Measurements from ENCODE around the gene ALK. TPM values are rescaled to one million over a fixed set of nuclear protein-coding genes. Genes with fewer than 3 reads are reported as not detected.

The ALK gene
- total and polyA plus RNA-seq, 10 of the 15 experiments (the other 5 are each of a cell fraction or from before 2014, with no cell fraction given), result 0.11 TPM; not detected in 9

GRCh38 chr2:29440921-29441623, 480.3 kb downstream of the ALK start:
- no peak for DNase-seq (ENCODE audit: low read depth, low spot score)
- no peak for TF ChIP-seq SMARCA5 (IDR thresholded peaks at IDR 0.05)

DNA sequence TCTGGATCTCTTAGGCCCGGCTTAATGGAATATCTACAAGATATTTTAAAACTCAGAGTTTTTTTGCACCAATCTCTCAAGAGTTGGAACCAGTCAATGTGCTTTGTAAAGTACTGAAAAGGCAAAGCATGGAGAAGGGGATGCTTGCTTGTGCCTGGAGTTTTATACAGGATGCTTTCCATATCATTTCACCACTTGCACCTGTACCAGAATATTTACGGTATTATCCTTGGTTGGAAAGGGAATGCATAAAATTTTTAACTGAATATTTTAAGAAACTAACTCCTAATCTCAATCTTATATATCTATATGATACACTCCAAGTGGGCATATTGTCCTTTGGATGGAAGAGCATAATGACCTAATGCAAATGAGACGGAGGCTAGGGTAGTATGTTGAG, 487.5 kb downstream of the ALK start:
- FAIRE-seq (no peak), DNase-seq (ENCODE audit: low read depth, low spot score) (no peak), ATAC-seq (no peak)
- H2AFZ ChIP-seq (ENCODE audit: control insufficient read depth, low read depth, low read length), result no peak overlapping the region
- no peaks in the 10 kb centered on the region for H3K79me2 ChIP-seq (ENCODE audit: control insufficient read depth, insufficient read depth, low read length)
- ChIA-PET CTCF (no interaction called here), RAD21 (ENCODE audit: unreplicated experiment) (no interaction called here), POLR2A (no interaction called here), SMC1A (ENCODE audit: uncharacterized antibody, unreplicated experiment) (no interaction called here)
- intact Hi-C loops (cut with micrococcal nuclease; ENCODE audit: unreplicated experiment), result no loop called here
- 56% methylated on average over 3 of the region's 3 CpGs for WGBS (ENCODE audit: insufficient coverage, insufficient replicate concordance, low lambda C conversion rate, missing lambda C conversion rate)
- H3K36me3 ChIP-seq (ENCODE audit: control insufficient read depth in 2 of 2, insufficient read depth in 2 of 2, low read length in 1 of 2), result no peaks in the 10 kb centered on the region
- H3K9me3 ChIP-seq (replicated peaks; ENCODE audit: control insufficient read depth, insufficient read depth, low read length), result no peaks in the 10 kb centered on the region
- H3K27me3 ChIP-seq (replicated peaks in 1 of 2; ENCODE audit: control insufficient read depth in 2 of 2, insufficient read depth in 2 of 2, low read length in 1 of 2), result no peaks in the 10 kb centered on the region
- no peak overlapping the region for H3K27ac ChIP-seq (ENCODE audit: control insufficient read depth, insufficient read depth)
- no peak overlapping the region for H3K4me2 ChIP-seq (ENCODE audit: control insufficient read depth, insufficient read depth)
- H3K4me3 ChIP-seq, result no peak overlapping the region
- in situ Hi-C loops (cut with MboI), result no loop called here
- H4K20me1 ChIP-seq (ENCODE audit: control insufficient read depth, insufficient read depth), result no peaks in the 10 kb centered on the region
- H3K9ac ChIP-seq (ENCODE audit: control insufficient read depth, insufficient read depth, low read length), result no peak overlapping the region
- no peaks in the 10 kb centered on the region for H3K4me1 ChIP-seq (ENCODE audit: control insufficient read depth, insufficient read depth, low read length)
- no TSS peak for BruUV-seq (replicated peaks)
- TF ChIP-seq NFYA (IDR thresholded peaks at IDR 0.05; ENCODE audit: borderline replicate concordance, low read depth, low read length) (no peak), MYB (IDR thresholded peaks at IDR 0.05; ENCODE audit: borderline replicate concordance, low read depth, low read length) (no peak), RAD51 (IDR thresholded peaks at IDR 0.05) (no peak), TCF7 (IDR thresholded peaks at IDR 0.05; ENCODE audit: borderline replicate concordance) (no peak), LARP7 (IDR thresholded peaks at IDR 0.05) (no peak), PAX5 (IDR thresholded peaks at IDR 0.05; ENCODE audit: borderline replicate concordance, low read depth, low read length) (no peak), HDAC6 (IDR thresholded peaks at IDR 0.05; ENCODE audit: unreplicated experiment) (no peak), GATAD2B (conservative IDR thresholded peaks at IDR 0.05; ENCODE audit: low read depth) (no peak), SMARCA5 (IDR thresholded peaks at IDR 0.05) (no peak)
- TF ChIP-seq, protein P1, sequence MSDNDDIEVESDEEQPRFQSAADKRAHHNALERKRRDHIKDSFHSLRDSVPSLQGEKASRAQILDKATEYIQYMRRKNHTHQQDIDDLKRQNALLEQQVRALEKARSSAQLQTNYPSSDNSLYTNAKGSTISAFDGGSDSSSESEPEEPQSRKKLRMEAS (IDR thresholded peaks at IDR 0.05; ENCODE audit: low read depth, low read length), result no peak
- TF ChIP-seq, protein P2, sequence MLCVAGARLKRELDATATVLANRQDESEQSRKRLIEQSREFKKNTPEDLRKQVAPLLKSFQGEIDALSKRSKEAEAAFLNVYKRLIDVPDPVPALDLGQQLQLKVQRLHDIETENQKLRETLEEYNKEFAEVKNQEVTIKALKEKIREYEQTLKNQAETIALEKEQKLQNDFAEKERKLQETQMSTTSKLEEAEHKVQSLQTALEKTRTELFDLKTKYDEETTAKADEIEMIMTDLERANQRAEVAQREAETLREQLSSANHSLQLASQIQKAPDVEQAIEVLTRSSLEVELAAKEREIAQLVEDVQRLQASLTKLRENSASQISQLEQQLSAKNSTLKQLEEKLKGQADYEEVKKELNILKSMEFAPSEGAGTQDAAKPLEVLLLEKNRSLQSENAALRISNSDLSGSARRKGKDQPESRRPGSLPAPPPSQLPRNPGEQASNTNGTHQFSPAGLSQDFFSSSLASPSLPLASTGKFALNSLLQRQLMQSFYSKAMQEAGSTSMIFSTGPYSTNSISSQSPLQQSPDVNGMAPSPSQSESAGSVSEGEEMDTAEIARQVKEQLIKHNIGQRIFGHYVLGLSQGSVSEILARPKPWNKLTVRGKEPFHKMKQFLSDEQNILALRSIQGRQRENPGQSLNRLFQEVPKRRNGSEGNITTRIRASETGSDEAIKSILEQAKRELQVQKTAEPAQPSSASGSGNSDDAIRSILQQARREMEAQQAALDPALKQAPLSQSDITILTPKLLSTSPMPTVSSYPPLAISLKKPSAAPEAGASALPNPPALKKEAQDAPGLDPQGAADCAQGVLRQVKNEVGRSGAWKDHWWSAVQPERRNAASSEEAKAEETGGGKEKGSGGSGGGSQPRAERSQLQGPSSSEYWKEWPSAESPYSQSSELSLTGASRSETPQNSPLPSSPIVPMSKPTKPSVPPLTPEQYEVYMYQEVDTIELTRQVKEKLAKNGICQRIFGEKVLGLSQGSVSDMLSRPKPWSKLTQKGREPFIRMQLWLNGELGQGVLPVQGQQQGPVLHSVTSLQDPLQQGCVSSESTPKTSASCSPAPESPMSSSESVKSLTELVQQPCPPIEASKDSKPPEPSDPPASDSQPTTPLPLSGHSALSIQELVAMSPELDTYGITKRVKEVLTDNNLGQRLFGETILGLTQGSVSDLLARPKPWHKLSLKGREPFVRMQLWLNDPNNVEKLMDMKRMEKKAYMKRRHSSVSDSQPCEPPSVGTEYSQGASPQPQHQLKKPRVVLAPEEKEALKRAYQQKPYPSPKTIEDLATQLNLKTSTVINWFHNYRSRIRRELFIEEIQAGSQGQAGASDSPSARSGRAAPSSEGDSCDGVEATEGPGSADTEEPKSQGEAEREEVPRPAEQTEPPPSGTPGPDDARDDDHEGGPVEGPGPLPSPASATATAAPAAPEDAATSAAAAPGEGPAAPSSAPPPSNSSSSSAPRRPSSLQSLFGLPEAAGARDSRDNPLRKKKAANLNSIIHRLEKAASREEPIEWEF (IDR thresholded peaks at IDR 0.05; ENCODE audit: insufficient replicate concordance, low read depth, low read length), result no peak

More at GRCh38 chr2:29440921-29441623, 480.3 kb downstream of the ALK start:
- SMC1A ChIA-PET (ENCODE audit: uncharacterized antibody, unreplicated experiment), result no interaction called here
- BruUV-seq (replicated peaks), result no TSS peak
- RAD21 ChIA-PET (ENCODE audit: unreplicated experiment), result no interaction called here
- H3K4me2 ChIP-seq (ENCODE audit: control insufficient read depth, insufficient read depth), result no peak overlapping the region
- H3K27me3 ChIP-seq (replicated peaks in 1 of 2; ENCODE audit: control insufficient read depth in 2 of 2, insufficient read depth in 2 of 2, low read length in 1 of 2), result no peaks in the 10 kb centered on the region
- 0% methylated on average over 6 of the region's 6 CpGs for WGBS (ENCODE audit: insufficient coverage, insufficient replicate concordance, low lambda C conversion rate, missing lambda C conversion rate)
- no peak for ATAC-seq
- no peaks in the 10 kb centered on the region for H3K79me2 ChIP-seq (ENCODE audit: control insufficient read depth, insufficient read depth, low read length)
- intact Hi-C loops (cut with micrococcal nuclease; ENCODE audit: unreplicated experiment), result no loop called here
- H3K4me1 ChIP-seq (ENCODE audit: control insufficient read depth, insufficient read depth, low read length), result no peaks in the 10 kb centered on the region
- no peak overlapping the region for H3K4me3 ChIP-seq
- POLR2A ChIA-PET, result no interaction called here
- no peak overlapping the region for H3K27ac ChIP-seq (ENCODE audit: control insufficient read depth, insufficient read depth)
- CTCF ChIA-PET, result no interaction called here
- H3K9ac ChIP-seq (ENCODE audit: control insufficient read depth, insufficient read depth, low read length), result no peak overlapping the region
- no peak overlapping the region for H2AFZ ChIP-seq (ENCODE audit: control insufficient read depth, low read depth, low read length)
- H4K20me1 ChIP-seq (ENCODE audit: control insufficient read depth, insufficient read depth), result no peaks in the 10 kb centered on the region
- in situ Hi-C loops (cut with MboI), result no loop called here
- no peaks in the 10 kb centered on the region for H3K9me3 ChIP-seq (replicated peaks; ENCODE audit: control insufficient read depth, insufficient read depth, low read length)
- H3K36me3 ChIP-seq (ENCODE audit: control insufficient read depth in 2 of 2, insufficient read depth in 2 of 2, low read length in 1 of 2), result no peaks in the 10 kb centered on the region
- no peak for FAIRE-seq

Data from GM12878 (cell line).